Stimulated activated CD4-positive, alpha-beta T cell treated with anti-CD3 and anti-CD28 coated beads, Interleukin-12 subunit alpha, Interleukin-12 subunit beta, amount 100 ng/mL, for 4 hours (primary cell): ENCODE results near the gene MAN1B1.
"Not testable (repeated sequence)": the region's sequence is repeated elsewhere in the genome, so short reads cannot be mapped to it uniquely, and the experiment has no call there.

ENCODE experiments used
- DNase-seq: peaks from one replicate; pipeline ENCODE4 v3.0.0-alpha.2; 2020

MAN1B1 gene

DNA sequence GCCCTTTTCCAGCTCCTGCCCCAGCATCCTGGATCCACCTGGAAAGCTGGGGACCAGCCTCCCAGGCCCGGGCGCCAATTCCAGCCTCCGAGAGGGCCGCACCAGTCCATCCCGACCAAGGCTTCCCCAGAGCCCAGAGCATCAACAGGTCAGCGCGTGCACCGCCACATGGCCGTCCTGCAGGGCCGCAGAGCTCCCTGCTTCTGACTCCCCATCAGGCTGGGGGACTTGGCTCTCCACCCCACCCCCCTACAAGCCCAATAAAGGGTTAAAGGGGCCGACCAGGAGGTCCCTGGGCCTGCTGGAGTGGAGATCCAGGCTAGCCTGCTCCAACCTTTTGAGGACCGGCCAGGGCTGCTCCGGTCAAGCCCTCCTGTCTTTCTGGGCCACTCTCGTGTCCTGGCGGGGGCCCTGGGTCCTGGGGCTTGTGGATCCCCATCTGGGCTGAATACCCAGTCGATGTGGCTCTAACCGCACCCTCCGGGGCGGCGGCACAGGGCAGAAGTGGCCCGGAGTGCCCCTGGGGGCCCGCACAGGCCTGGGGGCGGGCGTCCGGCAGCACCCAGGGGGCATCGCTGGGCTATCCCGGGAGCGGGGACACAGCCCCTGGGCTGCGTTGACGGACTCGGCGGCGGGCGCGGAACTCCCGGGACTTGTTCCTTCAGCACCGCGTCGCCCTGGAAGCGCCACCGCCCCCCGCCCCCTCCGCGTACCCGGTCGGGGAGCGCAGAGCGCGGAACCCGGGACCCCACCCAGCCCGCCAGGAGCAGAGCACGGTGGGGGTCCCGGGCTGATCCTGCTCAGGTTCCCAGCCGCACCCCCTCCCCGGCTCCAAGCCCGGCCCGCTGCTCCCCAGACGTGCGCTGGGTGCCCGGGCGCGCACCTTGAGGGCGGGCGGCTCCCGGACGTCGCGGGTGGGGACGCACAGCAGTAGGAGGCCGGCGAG, 33.5 kb upstream of the MAN1B1 start:
- no peak for DNase-seq

- peak; percentile 47 for DNase-seq
Measured at GRCh38 chr9:137053944-137054931, 32.5 kb upstream of the MAN1B1 start, which contains the start of gene ENTPD2. Gene ENTPD2, minus strand, starts transcription at chr9:137054061. Its CDS starts 64 bp downstream, at chr9:137053997.

- no peak for DNase-seq
Measured at GRCh38 chr9:137054932-137055384, 31.8 kb upstream of the MAN1B1 start.

DNA sequence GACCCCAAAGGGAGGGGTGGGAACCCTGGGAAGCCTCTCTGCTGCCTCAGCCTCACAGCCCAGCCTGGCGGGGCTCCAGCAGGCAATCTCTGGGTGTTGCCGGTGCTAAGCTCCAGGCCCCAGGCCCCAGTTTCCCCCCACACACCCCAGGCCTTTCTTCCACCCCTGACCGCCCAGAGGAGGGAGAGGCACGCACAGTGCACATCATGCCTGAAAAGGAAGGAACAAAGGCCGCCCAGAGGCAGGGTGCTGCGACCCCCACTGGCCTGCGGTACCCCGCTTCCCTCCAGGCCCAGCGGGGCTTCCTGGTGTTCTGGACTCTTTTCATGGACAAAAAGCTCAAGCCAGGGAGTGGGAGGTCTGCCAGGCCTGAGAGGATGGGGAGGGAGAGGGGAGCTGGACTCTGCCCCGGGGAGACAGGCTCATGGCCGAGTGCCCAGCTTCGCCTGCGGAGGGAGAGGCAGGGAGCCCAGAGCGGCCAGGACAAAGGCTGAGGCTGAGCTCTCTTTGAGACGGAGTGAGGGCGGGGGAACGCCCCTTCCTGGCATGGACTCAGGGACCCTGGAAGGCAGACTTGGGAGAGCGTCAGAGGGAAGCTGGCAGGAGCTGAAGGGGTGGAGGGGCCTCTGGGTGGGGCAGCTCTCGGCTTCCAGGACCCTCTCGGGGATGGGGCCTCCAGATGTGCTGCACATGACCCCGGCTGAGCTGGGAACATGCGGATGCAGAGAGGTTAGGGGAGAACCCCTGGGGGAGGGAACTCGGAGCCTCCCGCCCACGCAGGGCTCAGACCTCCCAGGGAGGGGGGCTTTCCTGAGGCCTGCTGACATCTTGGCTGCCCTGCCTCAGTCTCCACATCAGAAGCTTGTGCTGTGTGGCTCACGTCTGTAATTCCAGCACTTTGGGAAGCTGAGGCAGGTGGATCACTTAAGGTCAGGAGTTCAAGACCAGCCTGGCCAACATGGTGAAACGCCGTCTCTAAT, 31.1 kb upstream of the MAN1B1 start:
- no peak for DNase-seq

DNA sequence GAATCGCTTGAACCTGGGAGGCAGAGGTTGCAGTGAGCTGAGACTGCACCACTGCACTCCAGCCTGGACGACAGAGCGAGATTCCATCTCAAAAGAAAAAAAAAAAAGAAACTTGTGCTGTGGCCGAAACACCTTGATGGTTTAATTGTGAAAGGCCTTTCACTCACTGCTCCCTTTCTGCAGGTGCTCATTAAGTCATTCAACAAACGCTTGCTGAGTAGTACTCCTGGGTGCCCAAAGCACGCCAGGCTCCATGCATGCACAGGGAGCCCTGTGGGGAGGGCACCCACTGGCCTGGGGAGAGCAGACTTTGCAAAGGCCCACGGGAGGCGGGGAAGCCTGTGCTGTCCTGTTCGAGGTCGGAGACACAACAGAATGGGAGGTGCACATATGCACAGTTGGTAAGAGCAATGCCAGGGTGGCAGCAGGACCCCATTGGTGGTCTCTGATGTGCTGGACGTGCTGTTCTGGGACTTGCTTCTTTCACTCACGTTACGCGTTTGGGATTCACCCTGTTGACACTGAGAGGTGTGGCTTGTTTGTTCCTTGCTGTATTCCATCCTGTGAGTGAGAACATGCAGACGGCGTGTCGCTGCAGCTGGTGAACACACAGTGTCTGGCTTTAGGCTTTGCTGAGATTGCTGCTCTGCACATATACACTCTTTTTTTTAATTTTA, 29.9 kb upstream of the MAN1B1 start:
- no peak for DNase-seq

DNA sequence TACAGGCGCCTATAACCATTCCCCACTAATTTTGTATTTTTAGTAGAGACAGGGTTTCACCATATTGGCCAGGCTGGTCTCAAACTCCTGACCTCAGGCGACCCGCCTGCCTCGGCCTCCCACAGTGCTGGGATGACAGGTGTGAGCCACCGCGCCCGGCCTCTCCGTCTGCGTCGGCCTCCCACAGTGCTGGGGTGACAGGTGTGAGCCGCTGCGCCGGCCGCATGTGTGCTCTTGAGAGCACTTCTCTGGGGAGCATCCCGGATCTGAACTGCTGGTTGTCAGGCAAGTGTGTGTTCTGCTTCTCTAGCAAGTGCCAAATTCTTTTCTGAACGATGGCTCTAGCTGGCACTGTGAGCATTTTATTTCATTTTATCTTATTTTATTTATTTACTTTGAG, 29.2 kb upstream of the MAN1B1 start:
- DNase-seq = no peak

GRCh38 chr9:137058521-137059234, 28.1 kb upstream of the MAN1B1 start:
- DNase-seq = no peak

DNA sequence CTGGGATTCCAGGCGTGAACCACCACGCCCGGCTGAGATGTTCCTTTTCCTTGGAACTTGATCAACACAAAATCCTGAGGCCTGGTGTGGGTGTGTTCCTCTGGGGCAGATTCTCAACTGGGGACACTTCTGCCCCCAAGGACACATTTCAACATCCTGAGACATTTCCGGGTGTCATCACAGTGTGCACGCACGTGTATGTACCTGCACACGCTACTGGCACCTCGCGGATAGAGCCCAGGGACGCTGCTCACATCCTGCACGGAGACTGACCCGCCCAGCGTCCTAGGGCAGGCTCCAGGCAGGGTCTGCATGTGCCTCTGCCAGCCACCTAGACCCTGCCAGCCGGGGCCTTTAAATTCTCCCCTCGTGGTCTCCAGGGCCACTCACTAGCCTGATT, 24.4 kb upstream of the MAN1B1 start:
- no peak for DNase-seq

DNA sequence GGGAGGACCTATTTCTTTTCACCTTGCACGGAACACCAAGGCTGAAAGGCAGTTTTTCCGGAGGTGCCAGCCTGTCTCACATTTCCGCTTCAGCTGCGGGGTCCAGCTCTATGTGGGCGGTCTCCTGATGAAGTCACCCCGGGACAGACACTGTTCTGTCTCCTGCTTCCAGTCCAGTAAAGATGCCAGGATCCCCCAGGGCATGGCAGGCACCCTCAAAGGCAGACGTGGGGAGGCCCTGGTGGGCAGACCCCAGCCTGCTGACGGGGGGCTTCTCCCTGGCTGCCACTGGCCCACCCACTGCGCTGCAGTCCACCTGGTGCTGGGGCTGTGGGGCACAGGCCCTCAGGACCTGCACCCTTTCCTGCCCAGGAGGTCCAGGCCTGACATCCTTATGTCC, 24.0 kb upstream of the MAN1B1 start:
- DNase-seq = not testable (repeated sequence)

DNA sequence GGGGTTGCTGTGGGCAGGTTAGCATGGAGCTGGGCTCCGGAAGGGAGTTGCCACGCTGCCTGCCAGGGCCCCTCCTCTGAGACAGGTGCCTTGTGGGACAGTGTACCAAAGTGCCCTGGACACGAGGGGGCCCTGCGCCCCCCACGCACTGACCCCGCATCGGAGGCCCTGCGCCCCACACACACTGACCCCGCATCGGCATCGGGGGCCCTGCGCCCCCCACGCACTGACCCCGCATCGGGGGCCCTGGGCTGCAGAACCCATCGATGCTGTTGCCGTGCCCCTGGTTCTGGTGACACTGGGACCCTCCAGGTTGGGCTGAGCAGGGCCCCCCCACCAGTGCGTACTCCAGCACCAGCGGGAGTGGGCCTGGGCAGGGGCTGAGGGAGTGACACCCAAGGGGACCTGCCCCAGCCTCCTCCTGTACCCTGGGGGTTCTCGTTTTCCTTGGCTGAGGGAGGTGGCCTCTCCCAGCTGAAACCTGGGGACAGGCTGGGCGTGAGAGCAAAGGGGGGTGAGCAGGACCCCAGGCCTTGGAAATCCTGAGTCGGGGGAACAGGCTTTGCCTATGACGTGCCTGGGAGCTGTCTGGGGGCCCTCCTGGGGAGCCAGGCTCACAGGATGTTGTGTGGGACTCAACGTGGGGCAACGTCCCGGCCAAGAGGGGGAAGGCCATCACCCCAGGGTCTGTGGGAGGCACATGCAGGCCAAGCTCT, 23.3 kb upstream of the MAN1B1 start:
- DNase-seq = no peak

- peak; percentile 70 for DNase-seq
Measured at GRCh38 chr9:137064027-137064879, 22.5 kb upstream of the MAN1B1 start.

DNA sequence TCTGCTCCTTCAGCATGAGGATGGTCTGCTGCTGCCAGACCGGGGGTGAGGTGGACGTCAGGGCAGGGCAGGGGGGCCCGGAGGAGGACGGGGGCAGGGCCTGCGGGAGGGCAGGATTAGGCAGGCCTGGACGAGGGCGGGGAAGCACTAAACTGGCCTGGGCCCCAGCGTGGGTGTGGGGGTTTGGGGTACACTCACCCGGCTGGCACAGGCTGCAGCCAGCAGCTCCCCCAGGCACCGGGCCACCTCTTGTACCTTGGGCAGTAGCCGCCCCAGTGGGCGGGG, 22.0 kb upstream of the MAN1B1 start:
- no peak for DNase-seq

DNA sequence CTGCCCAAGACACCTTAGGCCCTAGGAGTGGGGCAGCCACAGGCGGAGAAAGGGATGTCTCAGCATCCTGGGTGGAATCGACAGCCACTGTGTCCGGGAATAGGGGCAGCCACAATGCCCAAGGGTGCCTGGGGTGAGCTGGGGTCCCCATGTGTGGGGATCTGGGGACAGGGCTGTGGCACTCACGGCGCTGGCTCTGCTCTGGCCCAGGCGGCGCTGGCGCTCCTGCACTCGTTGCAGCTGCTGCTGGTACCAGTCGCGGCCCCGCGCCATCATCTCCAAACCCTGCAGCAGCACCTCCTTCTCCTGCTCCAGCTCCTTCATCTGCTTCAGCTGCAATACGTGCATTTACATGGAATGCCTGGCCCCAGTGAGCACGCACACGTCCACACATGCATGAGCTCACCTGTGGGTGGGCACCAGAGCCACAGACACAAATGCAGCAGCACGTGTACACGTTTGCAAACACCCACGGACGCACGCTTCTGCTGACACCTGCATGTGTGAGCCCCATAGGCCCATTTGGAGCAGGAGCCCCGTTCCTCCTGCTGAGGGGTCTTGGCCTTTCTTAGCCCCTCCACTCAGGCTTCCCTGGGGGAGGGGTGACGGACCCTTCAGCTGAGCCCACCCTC, 21.3 kb upstream of the MAN1B1 start:
- DNase-seq = no peak

DNA sequence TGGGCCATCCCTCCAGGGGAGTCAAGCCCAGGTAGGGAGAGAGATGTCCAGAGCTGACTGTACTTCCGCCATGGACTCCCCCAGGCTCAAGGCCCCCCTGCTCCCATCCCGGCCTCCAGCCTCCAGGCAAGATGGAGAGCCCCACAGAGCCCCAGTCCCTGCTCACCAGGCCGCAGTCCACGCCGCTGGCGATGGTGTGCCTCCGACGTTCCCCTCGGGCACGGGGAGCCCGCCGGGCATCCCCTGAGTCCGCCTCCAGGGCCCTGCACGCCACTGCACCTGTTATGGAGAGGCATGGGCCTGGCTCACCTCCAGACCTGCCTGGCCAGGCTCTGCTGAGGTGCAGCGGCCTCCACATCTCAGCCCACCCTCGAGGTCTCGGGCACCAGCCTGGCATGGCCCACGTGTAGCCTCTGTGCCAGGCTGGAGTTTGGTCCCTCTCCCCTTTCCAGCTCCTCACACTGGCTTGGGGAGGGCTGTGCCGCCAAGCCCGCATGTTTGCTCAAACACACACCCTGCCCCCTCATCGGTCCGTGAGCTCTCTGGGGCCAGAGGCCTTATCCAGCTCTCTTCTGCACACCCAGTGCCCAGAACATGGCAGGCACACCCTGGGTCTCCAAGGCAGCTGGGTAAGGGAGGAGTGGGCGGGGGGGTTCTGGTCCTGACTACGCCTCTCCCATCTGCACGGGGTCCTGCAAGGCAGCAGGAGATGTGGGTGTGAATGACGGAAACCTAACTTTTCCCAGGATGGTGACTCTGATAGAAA, 20.5 kb upstream of the MAN1B1 start:
- no peak for DNase-seq

DNA sequence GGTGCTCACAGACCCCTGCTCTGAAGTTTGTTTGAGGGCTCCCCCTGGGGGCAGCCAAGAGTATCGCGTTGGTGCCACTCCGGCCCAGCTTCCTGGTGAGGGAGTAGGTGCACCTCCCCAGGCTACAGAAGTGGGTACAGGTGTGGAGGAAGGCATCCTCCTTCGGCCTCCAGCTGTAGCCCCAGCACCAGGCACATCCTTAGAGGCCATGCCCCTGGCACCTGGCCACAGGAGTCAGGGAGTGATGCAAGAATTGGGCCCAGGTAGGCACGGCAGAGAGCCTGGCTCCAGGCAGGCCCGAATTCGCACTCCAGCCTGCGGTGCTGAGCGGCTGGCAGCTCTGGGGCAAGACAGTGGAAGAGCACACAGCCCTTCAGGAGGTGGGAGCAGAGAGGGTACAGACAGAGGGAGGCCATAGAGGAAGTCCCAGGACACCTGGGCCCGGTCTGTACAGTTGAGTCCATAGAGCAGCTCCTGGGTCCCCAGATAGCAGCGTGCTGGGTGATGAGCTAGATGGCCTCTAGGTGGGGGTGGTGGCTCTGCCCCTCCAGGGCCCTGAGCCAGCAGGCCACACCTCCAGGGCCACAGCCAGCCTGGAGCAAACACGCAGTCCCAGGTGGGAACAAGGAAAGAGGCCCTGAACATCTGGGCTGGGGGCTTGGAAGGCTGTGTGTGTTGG, 18.8 kb upstream of the MAN1B1 start:
- DNase-seq = peak; percentile 81

DNA sequence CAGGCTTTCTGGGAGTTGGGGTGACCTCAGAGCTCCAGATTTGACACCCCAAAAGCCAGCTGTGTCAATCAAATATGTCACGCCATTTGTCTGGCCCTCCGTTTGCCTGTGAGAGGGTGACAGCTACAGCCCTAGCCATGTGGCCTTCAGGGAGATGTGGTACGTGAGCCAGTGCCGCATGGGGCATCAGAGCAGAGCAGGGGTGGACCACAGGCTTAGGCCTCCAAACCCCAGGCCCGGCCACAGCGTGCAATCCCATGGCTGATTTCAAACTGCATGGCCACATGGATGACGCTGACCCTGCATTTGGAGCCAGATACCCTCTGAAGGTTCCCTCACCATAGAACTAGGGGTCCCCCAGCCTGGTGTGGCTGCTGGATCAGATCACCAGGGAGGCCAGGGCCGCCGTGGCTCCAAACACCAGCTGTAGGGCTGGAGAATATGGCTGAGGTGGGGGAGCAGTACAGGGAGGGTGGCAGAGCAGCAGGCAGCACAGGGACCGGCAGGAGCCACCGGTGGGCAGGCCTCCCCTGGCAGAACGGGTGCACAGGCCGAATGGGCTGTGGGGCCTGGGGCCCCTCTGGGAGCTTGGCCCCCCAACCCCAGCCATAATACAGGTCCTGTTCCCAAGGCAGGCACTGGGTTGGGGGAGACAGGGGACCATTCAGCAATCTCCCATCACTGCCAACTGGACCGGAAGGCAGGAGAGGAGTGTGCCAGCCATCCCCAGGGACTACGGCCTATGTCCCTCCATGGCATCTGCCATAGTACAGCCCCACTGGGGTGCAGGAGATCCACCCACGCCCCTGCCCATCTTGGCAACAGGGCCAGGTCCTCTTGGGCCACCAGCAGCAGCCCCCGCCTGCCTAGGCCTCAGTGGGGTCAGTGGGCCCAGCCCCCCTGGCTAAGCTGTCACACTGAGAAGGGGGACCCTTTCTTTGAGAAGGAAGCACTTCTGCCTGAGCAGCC, 18.0 kb upstream of the MAN1B1 start:
- DNase-seq = no peak
